22Rv1 (cell line): ENCODE results near the gene BCKDHB.
"Not testable (repeated sequence)": the region's sequence is repeated elsewhere in the genome, so short reads cannot be mapped to it uniquely, and the experiment has no call there.

Experiments used
- H3K27ac ChIP-seq: fragments of 450-650 bp; 2 replicates; pipeline ENCODE4 v1.5.1; 2017
- CTCF ChIP-seq: fragments of 450-650 bp; IDR thresholded peaks from 2 replicates; pipeline ENCODE4 v1.5.1; 2017; ENCODE audit warnings: mild to moderate bottlenecking
- ZFX ChIP-seq: fragments of 450-650 bp; IDR thresholded peaks from 2 replicates; pipeline ENCODE4 v1.6.1; 2017; ENCODE audit warnings: antibody characterized with exemption, borderline replicate concordance

BCKDHB gene

GRCh38 chr6:80106418-80107235 is at the start of gene BCKDHB:
BCKDHB (plus strand) TSS chr6:80106671; CDS start chr6:80106694, 23 bp downstream.
- TF ChIP-seq ZFX (no peak), CTCF (no peak)
- H3K27ac ChIP-seq = peak within 1 kb of the TSS; percentile 76

GRCh38 chr6:80060774-80061173 is 45.7 kb upstream of the BCKDHB start:
- TF ChIP-seq CTCF = no peak
- no peak overlapping the region for H3K27ac ChIP-seq

GRCh38 chr6:80068146-80068545 is 38.3 kb upstream of the BCKDHB start:
- H3K27ac ChIP-seq = not testable (repeated sequence)

GRCh38 chr6:80070431-80070830 is 36.0 kb upstream of the BCKDHB start:
- not testable (repeated sequence) for H3K27ac ChIP-seq

GRCh38 chr6:80077067-80077466 is 29.4 kb upstream of the BCKDHB start:
- H3K27ac ChIP-seq = no peak overlapping the region
- TF ChIP-seq ZFX = no peak

- TF ChIP-seq ZFX (no peak), CTCF (no peak)
- H3K27ac ChIP-seq = no peak overlapping the region
Observed at GRCh38 chr6:80088637-80089036, 17.8 kb upstream of the BCKDHB start.

- TF ChIP-seq ZFX (no peak), CTCF (no peak)
- no peak overlapping the region for H3K27ac ChIP-seq
Observed at GRCh38 chr6:80091506-80091905, 15.0 kb upstream of the BCKDHB start.

- no peak for TF ChIP-seq ZFX
- TF ChIP-seq CTCF = peak; percentile 71
- no peak overlapping the region for H3K27ac ChIP-seq
Observed at GRCh38 chr6:80094017-80094416, 12.5 kb upstream of the BCKDHB start.

- TF ChIP-seq ZFX (no peak), CTCF (no peak)
- no peak overlapping the region for H3K27ac ChIP-seq
Observed at GRCh38 chr6:80095600-80095999, 10.9 kb upstream of the BCKDHB start.
